ENCODE results near the gene VAMP1. TPM values are rescaled to one million over a fixed set of nuclear protein-coding genes. Genes with fewer than 3 reads are reported as not detected.
"Not testable (repeated sequence)": the region's sequence is repeated elsewhere in the genome, so short reads cannot be mapped to it uniquely, and the experiment has no call there.

Gene VAMP1
- total RNA-seq = 8.9 TPM
- 17.2 TPM for polyA plus RNA-seq
- long read RNA-seq, donor 1, partial matches to known transcripts = 464 of 810 reads
- long read RNA-seq, donor 1, other reads (novel, unspliced or antisense) = 345 of 810 reads
- long read RNA-seq, donor 2 = 0 reads
- long read RNA-seq, donor 3, transcript VAMP1-201 (4 exons, 3,449 nt) = major isoform, 13 of 17 reads
- long read RNA-seq, donor 3, partial matches to known transcripts = 0 of 17 reads
- long read RNA-seq, donor 3, other reads (novel, unspliced or antisense) = 0 of 17 reads
- long read RNA-seq, donor 4, transcript VAMP1-201 (4 exons, 3,449 nt) = major isoform, 5 of 7 reads
- long read RNA-seq, donor 4, partial matches to known transcripts = 0 of 7 reads
- long read RNA-seq, donor 4, other reads (novel, unspliced or antisense) = 0 of 7 reads
- long read RNA-seq, donor 5, transcript VAMP1-201 (4 exons, 3,449 nt) = major isoform, 8 of 121 reads
- long read RNA-seq, donor 5, partial matches to known transcripts = 100 of 121 reads
- long read RNA-seq, donor 5, other reads (novel, unspliced or antisense) = 8 of 121 reads
- long read RNA-seq, donor 6, partial matches to known transcripts = 0 of 5 reads
- long read RNA-seq, donor 6, other reads (novel, unspliced or antisense) = 0 of 5 reads
- long read RNA-seq, donor 7, partial matches to known transcripts = 0 of 3 reads
- long read RNA-seq, donor 7, other reads (novel, unspliced or antisense) = 0 of 3 reads
- long read RNA-seq, donor 8, partial matches to known transcripts = 0 of 2 reads
- long read RNA-seq, donor 8, other reads (novel, unspliced or antisense) = 0 of 2 reads
- long read RNA-seq, donor 9, partial matches to known transcripts = 0 of 2 reads
- long read RNA-seq, donor 9, other reads (novel, unspliced or antisense) = 0 of 2 reads
- long read RNA-seq, donor 10, partial matches to known transcripts = 0 of 2 reads
- long read RNA-seq, donor 10, other reads (novel, unspliced or antisense) = 0 of 2 reads

GRCh38 chr12:6470375-6471163, at the start of gene VAMP1:
VAMP1 (minus strand) TSS chr12:6470677; CDS start chr12:6470531, 146 bp downstream.
- H3K36me3 ChIP-seq (ENCODE audit: control insufficient read depth in 2 of 2, insufficient read depth in 2 of 2, low read length in 1 of 2) = peaks cover 15 to 25% of the 10 kb centered on the region in 2 donors
- H3K9me3 ChIP-seq (ENCODE audit: control insufficient read depth in 2 of 2, insufficient read depth in 1 of 2, low read length in 1 of 2) = no peaks in the 10 kb centered on the region
- peak within 1 kb of the TSS; percentile 93 to 95 for H3K27ac ChIP-seq (ENCODE audit: low read depth in 1 of 2, low read length in 1 of 2)
- peak within 1 kb of the TSS; percentile 76 to 85 for H3K4me3 ChIP-seq (ENCODE audit: low read length in 2 of 2)
- WGBS = under 1% methylated on average over 69 of the region's 69 CpGs
- H3K4me1 ChIP-seq (ENCODE audit: control insufficient read depth in 2 of 2, insufficient read depth in 2 of 2, low read length in 2 of 2) = peaks cover 19 to 33% of the 10 kb centered on the region in 2 donors
- H3K27me3 ChIP-seq (ENCODE audit: control insufficient read depth in 2 of 2, insufficient read depth in 1 of 2, low read length in 1 of 2) = no peaks in the 10 kb centered on the region
- peak in 8 of 9 donors; percentile 78 to 94 (median 89) for DNase-seq (ENCODE audit: low read depth in 6 of 9, low spot score in 9 of 9)

- H3K4me3 ChIP-seq (ENCODE audit: low read length in 2 of 2) = no peak overlapping the region
- no peak for DNase-seq (ENCODE audit: low read depth in 6 of 9, low spot score in 9 of 9)
- peaks cover 82 to 94% of the 10 kb centered on the region in 2 donors for H3K36me3 ChIP-seq (ENCODE audit: control insufficient read depth in 2 of 2, insufficient read depth in 2 of 2, low read length in 1 of 2)
- H3K4me1 ChIP-seq (ENCODE audit: control insufficient read depth in 2 of 2, insufficient read depth in 2 of 2, low read length in 2 of 2) = no peaks in the 10 kb centered on the region
- H3K9me3 ChIP-seq (ENCODE audit: control insufficient read depth in 2 of 2, insufficient read depth in 1 of 2, low read length in 1 of 2) = no peaks in the 10 kb centered on the region
- no peaks in the 10 kb centered on the region for H3K27me3 ChIP-seq (ENCODE audit: control insufficient read depth in 2 of 2, insufficient read depth in 1 of 2, low read length in 1 of 2)
- no peak overlapping the region for H3K27ac ChIP-seq (ENCODE audit: low read depth in 1 of 2, low read length in 1 of 2)
- 71% methylated on average over 3 of the region's 3 CpGs for WGBS
Observed at GRCh38 chr12:6520186-6520585, 49.7 kb upstream of the VAMP1 start.

DNA sequence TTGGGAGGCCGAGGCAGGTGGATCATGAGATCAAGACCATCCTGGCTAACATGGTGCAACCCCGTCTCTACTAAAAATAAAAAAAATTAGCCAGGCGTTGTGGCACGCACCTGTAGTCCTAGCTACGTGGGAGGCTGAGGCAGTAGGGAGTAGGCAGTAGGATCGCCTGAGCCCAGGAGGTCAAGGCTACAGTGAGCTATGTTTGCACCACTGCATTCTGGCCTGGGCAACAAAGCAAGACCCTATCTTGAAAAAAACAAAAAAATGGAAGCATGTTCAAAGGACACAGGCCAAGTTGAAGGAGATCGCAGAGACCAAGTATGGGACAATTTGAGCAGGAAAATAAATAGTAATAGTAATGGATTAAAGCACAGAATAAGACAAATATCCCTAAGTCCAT, 37.6 kb upstream of the VAMP1 start:
- H3K4me1 ChIP-seq (ENCODE audit: control insufficient read depth in 2 of 2, insufficient read depth in 2 of 2, low read length in 2 of 2) = no peaks in the 10 kb centered on the region
- DNase-seq (ENCODE audit: low read depth in 6 of 9, low spot score in 9 of 9) = no peak
- H3K36me3 ChIP-seq (ENCODE audit: control insufficient read depth in 2 of 2, insufficient read depth in 2 of 2, low read length in 1 of 2) = peaks cover 58 to 83% of the 10 kb centered on the region in 2 donors
- no peak overlapping the region for H3K4me3 ChIP-seq (ENCODE audit: low read length in 2 of 2)
- H3K27ac ChIP-seq (ENCODE audit: low read depth in 1 of 2, low read length in 1 of 2) = no peak overlapping the region
- no peaks in the 10 kb centered on the region for H3K27me3 ChIP-seq (ENCODE audit: control insufficient read depth in 2 of 2, insufficient read depth in 1 of 2, low read length in 1 of 2)
- 84% methylated on average over 7 of the region's 7 CpGs for WGBS
- no peaks in the 10 kb centered on the region for H3K9me3 ChIP-seq (ENCODE audit: control insufficient read depth in 2 of 2, insufficient read depth in 1 of 2, low read length in 1 of 2)

GRCh38 chr12:6507102-6507998, 36.9 kb upstream of the VAMP1 start:
- Histone ChIP-seq H3K9me3 (ENCODE audit: control insufficient read depth in 2 of 2, insufficient read depth in 1 of 2, low read length in 1 of 2) (no peaks in the 10 kb centered on the region), H3K36me3 (ENCODE audit: control insufficient read depth in 2 of 2, insufficient read depth in 2 of 2, low read length in 1 of 2) (peaks cover 56 to 78% of the 10 kb centered on the region in 2 donors), H3K27ac (ENCODE audit: low read depth in 1 of 2, low read length in 1 of 2) (no peak overlapping the region), H3K27me3 (ENCODE audit: control insufficient read depth in 2 of 2, insufficient read depth in 1 of 2, low read length in 1 of 2) (no peaks in the 10 kb centered on the region), H3K4me3 (ENCODE audit: low read length in 2 of 2) (no peak overlapping the region), H3K4me1 (ENCODE audit: control insufficient read depth in 2 of 2, insufficient read depth in 2 of 2, low read length in 2 of 2) (no peaks in the 10 kb centered on the region)
- DNase-seq (ENCODE audit: low read depth in 6 of 9, low spot score in 9 of 9) = no peak
- WGBS = 96% methylated on average over 12 of the region's 12 CpGs

DNA sequence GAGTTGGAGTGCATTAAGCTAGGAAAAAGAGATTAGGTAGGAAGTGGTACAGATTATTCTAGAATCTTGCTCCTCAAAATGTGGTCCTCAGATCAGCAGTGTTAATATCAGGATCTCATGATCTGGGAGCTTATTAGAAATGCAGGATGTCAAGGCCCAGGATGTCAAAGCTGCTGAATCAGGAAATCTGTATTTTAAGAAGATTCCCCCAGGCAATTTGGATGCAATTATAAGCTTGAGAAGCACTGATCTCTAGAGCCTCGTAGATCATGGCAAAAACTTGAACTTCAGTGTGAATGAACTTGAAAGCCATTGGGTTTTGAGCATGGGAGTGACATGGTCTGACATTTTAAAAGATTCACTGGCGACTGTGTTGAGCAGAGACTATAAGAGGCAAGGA, 30.0 kb upstream of the VAMP1 start:
- Histone ChIP-seq H3K9me3 (ENCODE audit: control insufficient read depth in 2 of 2, insufficient read depth in 1 of 2, low read length in 1 of 2) (no peaks in the 10 kb centered on the region), H3K4me3 (ENCODE audit: low read length in 2 of 2) (no peak overlapping the region), H3K27ac (ENCODE audit: low read depth in 1 of 2, low read length in 1 of 2) (no peak overlapping the region), H3K27me3 (ENCODE audit: control insufficient read depth in 2 of 2, insufficient read depth in 1 of 2, low read length in 1 of 2) (no peaks in the 10 kb centered on the region), H3K36me3 (ENCODE audit: control insufficient read depth in 2 of 2, insufficient read depth in 2 of 2, low read length in 1 of 2) (peaks cover 61 to 84% of the 10 kb centered on the region in 2 donors), H3K4me1 (ENCODE audit: control insufficient read depth in 2 of 2, insufficient read depth in 2 of 2, low read length in 2 of 2) (peaks cover 8 to 12% of the 10 kb centered on the region in 2 donors)
- no peak for DNase-seq (ENCODE audit: low read depth in 6 of 9, low spot score in 9 of 9)
- 96% methylated on average over 2 of the region's 2 CpGs for WGBS

DNA sequence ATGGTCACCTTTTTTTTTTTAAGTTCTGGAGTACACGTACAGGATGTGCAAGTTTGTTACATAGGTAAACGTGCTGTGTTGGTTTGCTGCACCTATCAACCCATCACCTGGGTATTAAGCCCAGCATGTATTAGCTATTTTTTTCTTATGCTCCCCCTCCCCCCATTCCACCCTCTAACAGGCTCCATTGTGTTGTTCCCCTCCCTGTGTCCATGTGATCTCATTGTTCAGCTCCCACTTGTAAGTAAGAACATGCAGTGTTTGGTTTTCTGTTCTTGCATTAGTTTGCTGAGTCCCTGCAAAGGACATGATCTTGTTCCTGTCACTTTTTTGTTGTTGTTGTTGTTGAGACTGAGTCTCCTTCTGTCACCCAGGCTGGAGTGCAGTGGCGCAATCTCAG, 26.8 kb upstream of the VAMP1 start:
- peaks cover 17 to 19% of the 10 kb centered on the region in 2 donors for H3K4me1 ChIP-seq (ENCODE audit: control insufficient read depth in 2 of 2, insufficient read depth in 2 of 2, low read length in 2 of 2)
- 85% methylated on average over 3 of the region's 3 CpGs for WGBS

DNA sequence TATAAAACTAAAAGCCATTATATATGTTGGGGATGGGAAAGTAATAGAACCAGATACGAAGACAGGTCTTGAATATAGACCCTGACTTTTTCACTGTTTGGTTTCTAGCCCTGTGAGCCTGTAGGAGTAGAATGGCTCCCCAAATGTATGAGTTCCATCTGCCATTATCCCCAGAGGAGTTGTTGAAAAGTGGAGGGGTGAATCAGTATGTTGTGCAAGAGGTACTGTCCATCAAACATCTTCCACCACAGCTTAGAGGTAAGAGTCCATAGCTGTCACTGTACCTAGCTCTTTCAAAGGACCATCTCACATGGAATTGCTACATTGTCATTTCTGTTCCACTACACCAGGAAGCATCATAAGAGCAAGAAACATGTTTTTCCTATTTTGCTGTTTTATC, 24.5 kb upstream of the VAMP1 start:
- DNase-seq (ENCODE audit: low read depth in 6 of 9, low spot score in 9 of 9) = no peak
- H3K4me3 ChIP-seq (ENCODE audit: low read length in 2 of 2) = peak overlapping the region; percentile 74 to 98
- WGBS = 90% methylated on average over 1 of the region's 1 CpG
- H3K27ac ChIP-seq (ENCODE audit: low read depth in 1 of 2, low read length in 1 of 2) = peak overlapping the region; percentile 31 to 99
- peaks cover 21 to 22% of the 10 kb centered on the region in 2 donors for H3K4me1 ChIP-seq (ENCODE audit: control insufficient read depth in 2 of 2, insufficient read depth in 2 of 2, low read length in 2 of 2)
- peaks cover 30 to 57% of the 10 kb centered on the region in 2 donors for H3K36me3 ChIP-seq (ENCODE audit: control insufficient read depth in 2 of 2, insufficient read depth in 2 of 2, low read length in 1 of 2)
- no peaks in the 10 kb centered on the region for H3K9me3 ChIP-seq (ENCODE audit: control insufficient read depth in 2 of 2, insufficient read depth in 1 of 2, low read length in 1 of 2)
- no peaks in the 10 kb centered on the region for H3K27me3 ChIP-seq (ENCODE audit: control insufficient read depth in 2 of 2, insufficient read depth in 1 of 2, low read length in 1 of 2)

More for the DNA sequence above, 26.8 kb upstream of the VAMP1 start:
- not testable (repeated sequence) for H3K9me3 ChIP-seq (ENCODE audit: control insufficient read depth in 2 of 2, insufficient read depth in 1 of 2, low read length in 1 of 2); DNase-seq (ENCODE audit: low read depth in 6 of 9, low spot score in 9 of 9); H3K4me3 ChIP-seq (ENCODE audit: low read length in 2 of 2); H3K27me3 ChIP-seq (ENCODE audit: control insufficient read depth in 2 of 2, insufficient read depth in 1 of 2, low read length in 1 of 2); H3K27ac ChIP-seq (ENCODE audit: low read depth in 1 of 2, low read length in 1 of 2)
- H3K36me3 ChIP-seq (ENCODE audit: control insufficient read depth in 2 of 2, insufficient read depth in 2 of 2, low read length in 1 of 2) = peaks cover 42 to 67% of the 10 kb centered on the region in 2 donors

GRCh38 chr12:6494258-6494743, 23.8 kb upstream of the VAMP1 start:
- peak overlapping the region; percentile 74 to 98 for H3K4me3 ChIP-seq (ENCODE audit: low read length in 2 of 2)
- H3K27me3 ChIP-seq (ENCODE audit: control insufficient read depth in 2 of 2, insufficient read depth in 1 of 2, low read length in 1 of 2) = no peaks in the 10 kb centered on the region
- 2% methylated on average over 14 of the region's 14 CpGs for WGBS
- peaks cover 21 to 22% of the 10 kb centered on the region in 2 donors for H3K4me1 ChIP-seq (ENCODE audit: control insufficient read depth in 2 of 2, insufficient read depth in 2 of 2, low read length in 2 of 2)
- peak in 3 of 9 donors; percentile 18 to 37 (median 27) for DNase-seq (ENCODE audit: low read depth in 6 of 9, low spot score in 9 of 9)
- H3K9me3 ChIP-seq (ENCODE audit: control insufficient read depth in 2 of 2, insufficient read depth in 1 of 2, low read length in 1 of 2) = no peaks in the 10 kb centered on the region
- H3K36me3 ChIP-seq (ENCODE audit: control insufficient read depth in 2 of 2, insufficient read depth in 2 of 2, low read length in 1 of 2) = peaks cover 24 to 51% of the 10 kb centered on the region in 2 donors
- H3K27ac ChIP-seq (ENCODE audit: low read depth in 1 of 2, low read length in 1 of 2) = peak overlapping the region; percentile 99
